Caco-2 (cell line): Measurements from ENCODE around the gene C10orf90. TPM values are rescaled to one million over a fixed set of nuclear protein-coding genes. Genes with fewer than 3 reads are reported as not detected.

Experiments
- BruUV-seq: library from RNA; stranded (reverse); fragments of 400-500 nt; replicated peaks from 2 replicates; lab custom pipeline; 2021; lab: Mats Ljungman, UMichigan
- CTCF ChIA-PET: fragments of 300-600 bp; sonication (Branson Sonifier 250); formaldehyde crosslinking; loops from one replicate; lab custom pipeline; 2022; ENCODE audit warnings: antibody characterized with exemption; lab: Charles Lee
- POLR2A ChIA-PET: fragments of 300-600 bp; sonication (Branson Sonifier 250); formaldehyde crosslinking; loops from one replicate; lab custom pipeline; 2022; ENCODE audit warnings: antibody characterized with exemption; lab: Charles Lee
- DNase-seq, 2 experiments: peaks; one replicate each; pipeline versions ENCODE4 v3.0.0 to v3.0.0-alpha.2; 2020 to 2022
- H3K27me3 ChIP-seq: replicated peaks from 2 replicates; pipeline ENCODE4 v1.6.0; 2011; ENCODE audit warnings: low read length; ENCODE audit not compliant: control insufficient read depth, insufficient read depth
- H3K36me3 ChIP-seq: 2 replicates; pipeline ENCODE4 v1.5.1; 2011; ENCODE audit warnings: low read length; ENCODE audit not compliant: control insufficient read depth, insufficient read depth
- H3K4me1 ChIP-seq: fragments of 250-450 bp; sonication (Bioruptor Pico); 2 replicates; pipeline ENCODE4 v1.5.1; 2020; ENCODE audit warnings: mild to moderate bottlenecking
- H3K4me3 ChIP-seq: 2 replicates; pipeline ENCODE4 v1.5.1; 2011; ENCODE audit warnings: low read depth, mild to moderate bottlenecking, control low read depth, low read length
- H3K9me3 ChIP-seq: fragments of 250-450 bp; sonication (Bioruptor Pico); 2 replicates; pipeline ENCODE4 v1.5.1; 2020; ENCODE audit warnings: mild to moderate bottlenecking, moderate library complexity
- H3K27ac Mint-ChIP-seq: one replicate; pipeline ENCODE4 v1.8.0; 2022; ENCODE audit warnings: mixed read lengths; ENCODE audit not compliant: unreplicated experiment
- H3K27me3 Mint-ChIP-seq: one replicate; pipeline ENCODE4 v1.8.0; 2022; ENCODE audit warnings: mixed read lengths; ENCODE audit not compliant: insufficient read depth, unreplicated experiment
- H3K36me3 Mint-ChIP-seq: one replicate; pipeline ENCODE4 v1.8.0; 2022; ENCODE audit warnings: mild to moderate bottlenecking, mixed read lengths; ENCODE audit not compliant: insufficient read depth, unreplicated experiment
- H3K4me1 Mint-ChIP-seq: one replicate; pipeline ENCODE4 v1.8.0; 2022; ENCODE audit warnings: low read depth, mixed read lengths; ENCODE audit not compliant: unreplicated experiment
- H3K4me3 Mint-ChIP-seq: one replicate; pipeline ENCODE4 v1.8.0; 2022; ENCODE audit warnings: mild to moderate bottlenecking, moderate library complexity, mixed read lengths; ENCODE audit not compliant: unreplicated experiment
- H3K9me3 Mint-ChIP-seq: one replicate; pipeline ENCODE4 v1.8.0; 2022; ENCODE audit warnings: mixed read lengths; ENCODE audit not compliant: unreplicated experiment
- intact Hi-C: fragments of 100-400 bp; cut with micrococcal nuclease; formaldehyde crosslinking; loops from one replicate; pipeline ENCODE4 v1.10.0; 2022; ENCODE audit not compliant: unreplicated experiment
- total RNA-seq: library from RNA; stranded (reverse); gene quantifications from 2 replicates; pipeline ENCODE4 v1.2.3, GENCODE V29; 2022
- TF ChIP-seq, protein P1 (sequence below), 2 experiments: fragments of 200-600 bp in 1 of 2; IDR thresholded peaks; 1 replicate in 1 of 2; 2 replicates in 1 of 2; pipeline versions ENCODE4 v1.5.1 to v1.8.0; 2011 to 2022; ENCODE audit warnings: antibody characterized with exemption in 1 of 2, control low read depth in 1 of 2, inconsistent platforms in 1 of 2, low read depth in 1 of 2, low read length in 1 of 2, mild to moderate bottlenecking in 1 of 2, moderate library complexity in 1 of 2; ENCODE audit not compliant: insufficient read depth in 1 of 2, severe bottlenecking in 1 of 2, unreplicated experiment in 1 of 2

The C10orf90 gene
- total RNA-seq, 1 experiment from 2014 or later = not detected

DNA sequence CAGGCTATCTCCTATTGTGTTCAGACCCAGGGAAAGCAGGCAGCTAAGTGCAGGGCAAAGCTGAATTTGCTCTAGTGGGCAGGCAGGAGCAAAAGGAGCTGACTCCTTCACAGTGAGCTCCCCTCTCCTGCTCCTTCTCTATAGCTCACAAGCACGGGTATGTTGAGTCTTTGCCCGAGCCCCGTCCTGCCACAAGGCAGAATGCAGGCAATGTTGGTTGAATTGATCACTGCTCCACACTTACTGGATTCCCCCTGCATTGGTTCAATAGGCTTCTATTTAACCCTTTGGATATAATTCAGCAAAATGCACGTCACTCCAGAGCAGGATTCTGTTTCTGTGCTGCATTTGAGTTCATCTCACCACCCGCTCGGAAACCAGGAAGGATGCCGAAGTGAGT is 16.2 kb upstream of the C10orf90 start:
- H3K9me3 Mint-ChIP-seq = no peaks in the 10 kb centered on the region
- Histone ChIP-seq H3K9me3 (no peaks in the 10 kb centered on the region), H3K36me3 (no peaks in the 10 kb centered on the region), H3K27me3 (no peaks in the 10 kb centered on the region), H3K4me1 (no peaks in the 10 kb centered on the region), H3K4me3 (no peak overlapping the region)
- H3K4me3 Mint-ChIP-seq = no peak overlapping the region
- TF ChIP-seq, protein P1, sequence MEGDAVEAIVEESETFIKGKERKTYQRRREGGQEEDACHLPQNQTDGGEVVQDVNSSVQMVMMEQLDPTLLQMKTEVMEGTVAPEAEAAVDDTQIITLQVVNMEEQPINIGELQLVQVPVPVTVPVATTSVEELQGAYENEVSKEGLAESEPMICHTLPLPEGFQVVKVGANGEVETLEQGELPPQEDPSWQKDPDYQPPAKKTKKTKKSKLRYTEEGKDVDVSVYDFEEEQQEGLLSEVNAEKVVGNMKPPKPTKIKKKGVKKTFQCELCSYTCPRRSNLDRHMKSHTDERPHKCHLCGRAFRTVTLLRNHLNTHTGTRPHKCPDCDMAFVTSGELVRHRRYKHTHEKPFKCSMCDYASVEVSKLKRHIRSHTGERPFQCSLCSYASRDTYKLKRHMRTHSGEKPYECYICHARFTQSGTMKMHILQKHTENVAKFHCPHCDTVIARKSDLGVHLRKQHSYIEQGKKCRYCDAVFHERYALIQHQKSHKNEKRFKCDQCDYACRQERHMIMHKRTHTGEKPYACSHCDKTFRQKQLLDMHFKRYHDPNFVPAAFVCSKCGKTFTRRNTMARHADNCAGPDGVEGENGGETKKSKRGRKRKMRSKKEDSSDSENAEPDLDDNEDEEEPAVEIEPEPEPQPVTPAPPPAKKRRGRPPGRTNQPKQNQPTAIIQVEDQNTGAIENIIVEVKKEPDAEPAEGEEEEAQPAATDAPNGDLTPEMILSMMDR (IDR thresholded peaks at IDR 0.05; ENCODE audit: insufficient read depth in 1 of 2, low read depth in 1 of 2, low read length in 1 of 2, severe bottlenecking in 1 of 2, unreplicated experiment in 1 of 2) = no peak
- H3K4me1 Mint-ChIP-seq = no peaks in the 10 kb centered on the region
- DNase-seq = no peak
- no peak overlapping the region for H3K27ac Mint-ChIP-seq
- no peaks in the 10 kb centered on the region for H3K27me3 Mint-ChIP-seq
- BruUV-seq = no TSS peak
- ChIA-PET CTCF (no interaction called here), POLR2A (no interaction called here)
- H3K36me3 Mint-ChIP-seq = no peaks in the 10 kb centered on the region
- intact Hi-C loops = no loop called here

DNA sequence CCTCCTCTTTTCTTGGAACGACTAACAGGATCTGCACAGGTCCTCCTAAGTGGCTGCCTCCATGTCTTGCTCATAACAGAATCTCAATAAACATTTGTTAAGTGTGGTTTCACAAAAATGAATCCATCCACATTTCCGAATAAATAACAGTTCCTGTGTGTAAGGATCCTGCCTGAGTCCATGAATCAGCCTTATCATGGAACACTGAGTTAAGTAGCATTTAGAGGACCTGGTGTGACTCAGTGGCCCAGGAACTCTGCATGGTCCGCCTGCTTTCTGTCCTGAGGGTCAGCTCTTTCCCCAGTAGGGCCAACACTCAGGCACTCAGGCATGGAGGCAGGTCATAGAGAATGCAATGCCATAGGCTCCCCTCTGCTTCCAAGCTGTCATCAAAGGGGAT is 15.8 kb upstream of the C10orf90 start:
- CTCF ChIA-PET = no interaction called here
- Mint-ChIP-seq H3K27me3 (no peaks in the 10 kb centered on the region), H3K4me3 (no peak overlapping the region), H3K27ac (no peak overlapping the region), H3K9me3 (no peaks in the 10 kb centered on the region), H3K36me3 (no peaks in the 10 kb centered on the region), H3K4me1 (no peaks in the 10 kb centered on the region)
- no TSS peak for BruUV-seq
- intact Hi-C loops = no loop called here
- H3K4me3 ChIP-seq = no peak overlapping the region
- TF ChIP-seq, protein P1 (IDR thresholded peaks at IDR 0.05; ENCODE audit: insufficient read depth in 1 of 2, low read depth in 1 of 2, low read length in 1 of 2, severe bottlenecking in 1 of 2, unreplicated experiment in 1 of 2) = no peak
- no peaks in the 10 kb centered on the region for H3K9me3 ChIP-seq
- POLR2A ChIA-PET = no interaction called here
- DNase-seq = no peak
- H3K4me1 ChIP-seq = no peaks in the 10 kb centered on the region
- H3K36me3 ChIP-seq = no peaks in the 10 kb centered on the region
- H3K27me3 ChIP-seq = no peaks in the 10 kb centered on the region

DNA sequence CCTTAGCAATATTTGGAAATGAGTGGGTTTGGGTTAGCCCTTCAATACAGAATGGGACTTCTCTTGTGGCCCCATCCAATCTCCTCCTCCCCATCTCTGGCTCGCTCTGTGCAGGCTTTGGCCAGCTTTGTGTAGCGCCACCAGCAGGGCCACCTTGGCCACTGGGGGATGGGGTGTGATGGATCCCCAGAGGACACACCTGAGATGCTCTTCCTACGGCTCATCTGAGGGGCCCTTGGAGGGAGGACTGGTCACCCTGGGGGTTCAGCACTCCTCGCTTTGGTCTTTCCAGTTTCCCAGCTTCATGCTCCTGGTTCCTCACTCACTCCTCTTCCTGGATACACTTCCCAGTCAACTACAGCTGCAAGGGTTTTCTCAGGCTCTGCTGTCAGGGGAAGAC is 15.3 kb upstream of the C10orf90 start:
- Mint-ChIP-seq H3K9me3 (no peaks in the 10 kb centered on the region), H3K27me3 (no peaks in the 10 kb centered on the region), H3K36me3 (no peaks in the 10 kb centered on the region), H3K4me1 (no peaks in the 10 kb centered on the region), H3K27ac (no peak overlapping the region), H3K4me3 (no peak overlapping the region)
- intact Hi-C loops = no loop called here
- ChIA-PET POLR2A (no interaction called here), CTCF (no interaction called here)
- DNase-seq = no peak
- TF ChIP-seq, protein P1 (IDR thresholded peaks at IDR 0.05; ENCODE audit: insufficient read depth in 1 of 2, low read depth in 1 of 2, low read length in 1 of 2, severe bottlenecking in 1 of 2, unreplicated experiment in 1 of 2) = no peak
- Histone ChIP-seq H3K4me1 (no peaks in the 10 kb centered on the region), H3K36me3 (no peaks in the 10 kb centered on the region), H3K4me3 (no peak overlapping the region), H3K27me3 (no peaks in the 10 kb centered on the region), H3K9me3 (no peaks in the 10 kb centered on the region)
- no TSS peak for BruUV-seq
